Adrenal gland (tissue), 12 donors: Measurements from ENCODE around the gene DPM3. TPM values are rescaled to one million over a fixed set of nuclear protein-coding genes. Genes with fewer than 3 reads are reported as not detected.

Source experiments
- DNase-seq, 7 donors: peaks; one replicate each; pipeline ENCODE4 v3.0.0-alpha.2; 2019 to 2020
- H3K27ac ChIP-seq, 5 donors: fragments of 200-600 bp; sonication (generic) in 4 of 5; 1 replicate in 3 of 5; 2 replicates in 2 of 5; pipeline versions ENCODE4 v1.5.1 to v1.8.0; 2016 to 2020; ENCODE audit warnings: mild to moderate bottlenecking in 1 of 5
- H3K27me3 ChIP-seq: fragments of 200-600 bp; 2 replicates; pipeline ENCODE4 v1.8.0; 2021
- H3K36me3 ChIP-seq, 2 donors: fragments of 200-600 bp; replicated peaks in 1 of 2; 1 replicate in 1 of 2; 2 replicates in 1 of 2; pipeline versions ENCODE4 v1.5.1 to v1.8.0; 2018 to 2022
- H3K4me1 ChIP-seq, 2 donors: fragments of 200-600 bp; replicated peaks in 1 of 2; 1 replicate in 1 of 2; 2 replicates in 1 of 2; pipeline versions ENCODE4 v1.5.1 to v1.8.0; 2018 to 2021
- H3K4me3 ChIP-seq, 4 donors: fragments of 200-600 bp; sonication (generic) in 3 of 4; one replicate each; pipeline ENCODE4 v1.5.1; 2016 to 2018
- H3K9me3 ChIP-seq, 3 donors: fragments of 200-600 bp; sonication (generic) in 1 of 3; replicated peaks in 1 of 3; 1 replicate in 2 of 3; 2 replicates in 1 of 3; pipeline versions ENCODE4 v1.5.1 to v1.8.0; 2016 to 2021
- POLR2A ChIP-seq, 2 donors: fragments of 450-650 bp; IDR thresholded peaks; one replicate each; pipeline ENCODE4 v1.6.1; 2017; ENCODE audit warnings: antibody characterized with exemption in 2 of 2, mild to moderate bottlenecking in 2 of 2, moderate library complexity in 1 of 2
- WGBS, 4 donors: extraction: QIAGEN DNeasy Blood & Tissue Kit in 2 of 4; methylation state at CpG; one replicate each; pipeline versions ENCODE4 v1.1.5 to v1.1.7; 2013 to 2017; 5-methylcytosine and 5-hydroxymethylcytosine counted together
- intact Hi-C, 2 donors: fragments of 100-400 bp; cut with DNase I; formaldehyde crosslinking; loops; one replicate each; pipeline versions ENCODE4 v1.14.1 to v1.15.0; 2022 to 2023
- polyA plus RNA-seq, 3 donors: library from polyadenylated mRNA; stranded (reverse); fragments of 200-250 nt in 2 of 3; fragments of 350-450 nt in 1 of 3; fragmentation: Illumina TruSeq in 1 of 3; extraction: RNeasy Lipid Tissue Mini Kit (QIAGEN cat#74804) in 1 of 3; gene quantifications; one replicate each; pipeline ENCODE4 v1.2.3, GENCODE V29; 2013 to 2014
- total RNA-seq, 9 donors: library from RNA; depleted of rRNA in 4 of 9; stranded (reverse); fragments of >200 nt in 4 of 9; fragments of 120-200 nt in 1 of 9; fragmentation: NEBNext Ultra II Directional in 1 of 9; extraction: Animal tissue kit (Norgen Biotek cat#: 25700) in 1 of 9; gene quantifications; one replicate each; pipeline versions ENCODE4 v1.1.0 to v1.2.4, GENCODE V29; 2013 to 2023
- TF ChIP-seq, protein P1 (sequence below), 6 experiments: fragments of 450-650 bp in 4 of 6; fragments of 200-600 bp in 2 of 6; sonication (generic) in 1 of 6; IDR thresholded peaks; 1 replicate in 5 of 6; 2 replicates in 1 of 6; pipeline versions ENCODE4 v1.5.1 to v1.8.0; 2016 to 2021; ENCODE audit warnings: antibody characterized with exemption in 6 of 6, mild to moderate bottlenecking in 2 of 6, moderate library complexity in 1 of 6
- donor health status: healthy with polysubstance abuse.
- donor health status: Bipolar disorder and iron deficiency.
- donor health status: DM: yes; HTN: yes; CAD: no.
- donor health status: DM: no; HTN: no; CAD: no.
- donor health status: DM: no; HTN: no; CAD: no.
- donor health status: DM: yes; HTN: yes; CAD: no.

Gene DPM3
- total and polyA plus RNA-seq, 12 donors, result 6.8 to 1,427 (median 163) TPM

DNA sequence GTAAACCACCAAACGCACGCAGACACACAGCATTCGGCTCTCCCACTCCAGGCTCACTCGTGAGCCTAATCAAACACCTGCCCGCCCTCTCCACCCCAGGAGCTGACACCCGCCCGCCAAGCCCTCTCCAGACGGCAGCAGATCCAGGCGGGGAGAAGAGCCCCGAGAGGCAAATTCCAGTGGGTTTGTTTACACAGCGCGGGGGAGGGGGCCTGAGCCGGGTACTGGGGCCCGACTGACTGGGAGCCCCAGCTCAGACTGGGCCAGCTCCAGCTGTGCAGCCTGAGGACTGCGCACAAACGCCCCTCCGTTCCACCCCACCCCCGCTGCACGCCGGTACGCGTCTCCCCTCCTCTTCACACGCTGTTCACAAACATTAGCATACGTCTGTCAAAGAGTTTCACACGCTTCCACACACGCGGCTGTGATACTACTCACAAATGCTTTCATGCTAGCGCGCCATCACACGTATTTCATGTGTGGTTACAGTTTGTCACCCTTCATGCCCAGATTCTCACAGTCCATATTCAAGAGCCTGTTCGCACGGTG is 13.7 kb downstream of the DPM3 start:
- no peaks in the 10 kb centered on the region for H3K9me3 ChIP-seq
- DNase-seq, result peak in 3 of 7 donors; percentile 25 to 33 (median 26)

DNA sequence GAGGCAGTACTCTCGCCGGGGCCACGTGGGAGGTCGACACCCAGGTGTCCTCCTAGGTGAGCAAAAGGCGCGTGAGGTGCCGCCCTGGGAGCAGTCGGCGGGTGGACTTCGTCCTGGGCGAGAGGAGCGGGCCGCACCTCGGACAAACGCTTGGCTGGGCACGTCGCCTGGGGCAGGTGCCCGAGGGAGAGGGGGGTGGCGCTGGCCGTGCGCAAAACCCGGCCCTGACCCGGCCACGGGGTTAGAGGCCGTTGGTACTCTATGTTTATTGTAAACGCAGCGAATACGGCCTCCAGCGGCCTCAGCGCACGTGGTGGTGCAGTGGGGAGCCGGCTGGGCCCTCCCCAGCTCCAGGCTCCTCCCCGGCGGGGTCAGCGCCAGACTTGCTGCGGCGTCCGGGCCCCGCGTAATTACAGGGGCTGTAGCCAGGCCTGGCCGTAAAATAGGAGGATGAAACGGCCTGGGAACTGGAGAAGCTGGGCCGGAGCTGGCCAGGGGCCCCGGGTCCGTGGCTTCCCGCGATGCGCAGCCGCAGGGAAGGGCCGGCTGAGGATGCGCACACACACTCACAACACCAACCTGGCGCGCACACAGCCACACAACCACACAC is 14.3 kb downstream of the DPM3 start:
- no peak for TF ChIP-seq POLR2A (IDR thresholded peaks at IDR 0.05)
- TF ChIP-seq, protein P1, sequence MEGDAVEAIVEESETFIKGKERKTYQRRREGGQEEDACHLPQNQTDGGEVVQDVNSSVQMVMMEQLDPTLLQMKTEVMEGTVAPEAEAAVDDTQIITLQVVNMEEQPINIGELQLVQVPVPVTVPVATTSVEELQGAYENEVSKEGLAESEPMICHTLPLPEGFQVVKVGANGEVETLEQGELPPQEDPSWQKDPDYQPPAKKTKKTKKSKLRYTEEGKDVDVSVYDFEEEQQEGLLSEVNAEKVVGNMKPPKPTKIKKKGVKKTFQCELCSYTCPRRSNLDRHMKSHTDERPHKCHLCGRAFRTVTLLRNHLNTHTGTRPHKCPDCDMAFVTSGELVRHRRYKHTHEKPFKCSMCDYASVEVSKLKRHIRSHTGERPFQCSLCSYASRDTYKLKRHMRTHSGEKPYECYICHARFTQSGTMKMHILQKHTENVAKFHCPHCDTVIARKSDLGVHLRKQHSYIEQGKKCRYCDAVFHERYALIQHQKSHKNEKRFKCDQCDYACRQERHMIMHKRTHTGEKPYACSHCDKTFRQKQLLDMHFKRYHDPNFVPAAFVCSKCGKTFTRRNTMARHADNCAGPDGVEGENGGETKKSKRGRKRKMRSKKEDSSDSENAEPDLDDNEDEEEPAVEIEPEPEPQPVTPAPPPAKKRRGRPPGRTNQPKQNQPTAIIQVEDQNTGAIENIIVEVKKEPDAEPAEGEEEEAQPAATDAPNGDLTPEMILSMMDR (IDR thresholded peaks at IDR 0.05), result no peak
- 23 to 59% (median 39%) methylated on average over 14 to 53 of the region's 53 CpGs for WGBS, 4 donors
- intact Hi-C loops, result loop anchor here in 1 of 2 donors (5.0 kb wide), 1 partner anchor 34 kb away; no protein-coding TSS in a partner anchor
- no peaks in the 10 kb centered on the region for H3K27me3 ChIP-seq
- H3K9me3 ChIP-seq, result no peaks in the 10 kb centered on the region
- peaks cover 28 to 39% of the 10 kb centered on the region in 2 donors for H3K4me1 ChIP-seq
- H3K36me3 ChIP-seq, result no peaks in the 10 kb centered on the region
- peak in 6 of 7 donors; percentile 39 to 83 (median 61) for DNase-seq
- peak overlapping the region in 1 of 4 donors; percentile 71 for H3K4me3 ChIP-seq
- H3K27ac ChIP-seq, result peak overlapping the region in 3 of 5 donors; percentile 46 to 81 (median 70)

More for the DNA sequence above, 13.7 kb downstream of the DPM3 start:
- H3K36me3 ChIP-seq, result peaks cover 0 to 6% of the 10 kb centered on the region in 2 donors
- TF ChIP-seq, protein P1 (IDR thresholded peaks at IDR 0.05), result no peak
- no peak for TF ChIP-seq POLR2A (IDR thresholded peaks at IDR 0.05)
- peak overlapping the region in 3 of 5 donors; percentile 46 to 81 (median 70) for H3K27ac ChIP-seq
- WGBS, 4 donors, result 7 to 11% (median 9%) methylated on average over 15 to 32 of the region's 32 CpGs
- no peaks in the 10 kb centered on the region for H3K27me3 ChIP-seq
- intact Hi-C loops, result loop anchor here in 1 of 2 donors (5.0 kb wide), 1 partner anchor 34 kb away; no protein-coding TSS in a partner anchor
- H3K4me3 ChIP-seq, result peak overlapping the region in 2 of 4 donors; percentile 45 to 71
- H3K4me1 ChIP-seq, result peaks cover 28 to 39% of the 10 kb centered on the region in 2 donors

DNA sequence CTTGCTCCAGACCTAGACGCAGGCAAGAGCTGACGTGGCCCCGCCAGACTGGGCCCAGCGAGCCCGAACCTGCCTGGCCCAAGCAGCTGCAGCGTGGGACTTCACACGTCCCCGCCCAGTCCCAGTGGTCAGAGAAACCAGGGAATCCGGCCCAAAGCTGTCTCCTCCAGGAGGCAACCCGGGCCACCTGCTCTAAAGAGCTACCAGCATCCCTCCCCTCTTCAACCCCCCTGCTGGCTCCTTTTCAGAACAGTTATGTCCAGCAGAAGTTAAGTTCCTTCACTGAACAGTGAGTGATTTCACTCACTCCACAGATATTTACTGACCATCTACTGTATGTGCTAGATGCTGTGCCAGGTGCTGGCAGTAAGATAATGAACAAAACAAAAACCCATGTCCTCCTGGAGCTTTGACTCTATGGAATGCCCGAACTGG is 14.8 kb downstream of the DPM3 start:
- H3K4me1 ChIP-seq, result peaks cover 28 to 39% of the 10 kb centered on the region in 2 donors

More for the DNA sequence above, 14.8 kb downstream of the DPM3 start:
- no peak for TF ChIP-seq POLR2A (IDR thresholded peaks at IDR 0.05)
- TF ChIP-seq, protein P1 (IDR thresholded peaks at IDR 0.05), result no peak
- no peak for DNase-seq
- intact Hi-C loops, result loop anchor here in 1 of 2 donors (5.0 kb wide), 1 partner anchor 33 kb away; no protein-coding TSS in a partner anchor
- peak overlapping the region in 1 of 5 donors; percentile 70 for H3K27ac ChIP-seq
- 77 to 89% (median 82%) methylated on average over 9 to 11 of the region's 11 CpGs for WGBS, 4 donors
- H3K27me3 ChIP-seq, result no peaks in the 10 kb centered on the region
- no peaks in the 10 kb centered on the region for H3K36me3 ChIP-seq
- H3K4me3 ChIP-seq, result no peak overlapping the region
- no peaks in the 10 kb centered on the region for H3K9me3 ChIP-seq
